HG02588 (cell line): ENCODE measurements around the gene ZNF106.

Experiments used
- ATAC-seq: cut with Tn5 transposase; IDR thresholded peaks from one replicate; pipeline ENCODE4 v1.9.1; 2021; ENCODE audit warnings: mild to moderate bottlenecking, moderate library complexity; ENCODE audit not compliant: unreplicated experiment

The ZNF106 gene

DNA sequence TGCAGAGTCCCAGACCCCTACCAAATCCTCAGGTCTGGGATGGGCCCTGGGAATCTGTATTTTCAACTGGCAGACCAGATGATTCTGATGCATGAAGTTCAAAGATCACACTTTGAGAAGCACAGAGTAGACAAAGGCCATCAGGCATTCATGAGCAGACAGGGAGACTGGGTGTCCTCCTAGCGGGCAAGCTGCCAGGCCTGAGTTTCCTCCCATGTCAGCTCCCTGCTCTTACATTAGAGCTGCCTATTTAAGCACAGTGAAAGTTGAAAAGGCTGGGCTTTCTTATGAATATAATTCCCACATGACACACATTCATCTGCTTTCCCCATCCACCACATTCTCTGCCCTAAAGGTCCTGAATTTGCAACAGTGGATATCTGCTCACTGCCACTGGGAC, 117.7 kb downstream of the ZNF106 start:
- ATAC-seq: no peak

DNA sequence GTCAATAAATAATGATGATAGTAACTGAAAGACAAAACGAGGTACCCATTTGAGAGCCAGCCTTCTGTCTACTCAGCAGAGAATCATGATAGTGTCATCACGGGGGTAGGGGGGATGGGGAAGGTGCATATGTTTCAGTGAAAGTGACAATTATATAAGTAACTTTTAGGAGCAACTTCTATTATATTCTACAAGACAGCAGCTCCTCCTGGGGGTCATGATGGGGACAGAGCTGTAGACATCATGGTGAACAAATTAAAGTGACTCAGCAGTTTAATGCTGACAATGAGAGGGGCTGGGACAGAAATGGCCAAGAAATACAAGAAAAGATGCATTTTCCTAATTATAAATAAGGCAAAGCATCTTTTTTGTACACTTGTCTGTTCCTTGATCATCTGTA, 119.8 kb downstream of the ZNF106 start:
- ATAC-seq: no peak

DNA sequence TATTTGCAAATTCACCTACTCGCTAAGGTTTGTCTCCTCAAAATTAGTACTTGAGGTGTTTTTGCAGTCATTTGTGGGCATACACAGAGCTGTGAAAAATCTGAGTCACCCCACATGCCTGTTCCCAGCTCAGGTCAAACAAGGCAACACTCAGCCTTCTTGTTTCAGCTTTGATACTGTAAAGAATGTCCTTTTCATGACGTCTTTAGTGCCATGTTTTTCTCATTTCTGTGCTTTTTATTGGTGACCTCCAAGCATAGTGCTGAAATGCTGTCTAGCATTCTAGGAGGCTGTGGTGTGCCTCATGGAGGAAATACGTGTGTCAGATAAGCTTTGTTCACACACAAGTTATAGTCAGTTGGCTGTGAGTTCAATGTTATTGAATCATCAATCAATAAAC, 122.8 kb downstream of the ZNF106 start:
- ATAC-seq: no peak

DNA sequence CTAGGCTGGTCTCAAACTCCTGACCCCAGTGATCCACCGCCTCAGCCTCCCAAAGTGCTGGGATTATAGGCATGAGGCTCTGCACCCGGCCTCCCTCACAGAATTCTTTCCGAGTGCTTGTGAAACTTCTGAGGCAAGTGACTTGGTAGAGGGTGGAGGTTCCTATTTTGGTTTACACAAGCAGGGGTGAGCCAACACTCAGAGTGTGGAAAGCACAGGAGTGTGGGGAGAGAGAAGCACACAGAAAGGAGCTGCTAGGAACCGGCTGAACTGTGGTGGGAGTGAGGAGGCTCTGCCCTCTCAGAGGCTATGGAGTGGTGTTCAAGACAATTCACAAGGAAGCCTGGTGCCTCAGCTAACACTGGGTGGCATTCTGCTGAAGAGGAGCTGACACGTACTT, 123.9 kb downstream of the ZNF106 start:
- no peak for ATAC-seq

DNA sequence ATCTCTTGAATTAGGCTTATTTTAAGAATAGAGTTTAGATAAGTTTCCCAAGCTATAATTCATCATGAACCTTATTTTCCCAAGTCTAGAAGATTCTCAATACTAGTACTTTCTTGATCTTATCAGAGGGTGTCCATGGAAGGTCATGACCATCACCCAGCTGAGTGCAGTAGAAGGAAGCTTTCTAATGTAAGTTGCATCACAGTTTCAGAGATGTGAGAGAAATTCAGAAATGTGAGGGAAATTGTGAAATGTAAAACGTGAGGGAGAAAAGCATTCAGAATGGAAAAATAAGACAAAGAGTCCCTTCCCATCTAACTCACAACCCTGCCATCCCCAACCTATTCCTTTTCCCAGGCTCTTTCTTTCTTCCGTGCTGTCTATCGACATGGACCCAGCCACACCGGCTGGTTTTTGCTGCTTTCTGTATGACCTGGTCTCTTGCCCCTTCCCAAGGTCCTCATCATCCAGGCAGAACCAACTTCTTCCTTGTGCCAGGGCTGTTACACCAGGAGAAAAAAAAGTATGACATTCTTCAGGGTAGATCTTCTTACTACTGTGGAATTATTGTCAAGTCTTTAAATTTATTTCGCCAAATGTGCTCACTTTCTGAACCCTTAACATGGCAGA, 124.9 kb downstream of the ZNF106 start:
- no peak for ATAC-seq

DNA sequence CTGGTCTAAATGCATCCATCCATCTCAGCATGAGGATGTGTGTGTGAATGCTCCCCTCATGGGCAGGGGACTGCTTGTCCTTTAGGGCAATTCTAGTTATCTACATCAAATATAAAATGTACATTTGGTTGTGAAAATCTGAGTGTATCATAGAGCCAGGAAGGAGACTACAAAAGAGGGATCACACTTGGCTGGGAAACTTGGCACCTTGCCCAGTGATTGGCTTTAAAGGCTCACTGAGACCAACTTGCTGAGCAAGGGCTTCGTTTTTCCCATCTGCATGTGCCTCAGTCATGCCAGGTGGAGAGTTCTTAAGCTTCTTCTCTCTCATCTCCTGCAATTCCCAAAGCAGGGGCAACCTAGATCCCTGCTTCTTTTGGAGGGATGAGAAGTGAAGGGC, 126.4 kb downstream of the ZNF106 start:
- ATAC-seq: no peak

DNA sequence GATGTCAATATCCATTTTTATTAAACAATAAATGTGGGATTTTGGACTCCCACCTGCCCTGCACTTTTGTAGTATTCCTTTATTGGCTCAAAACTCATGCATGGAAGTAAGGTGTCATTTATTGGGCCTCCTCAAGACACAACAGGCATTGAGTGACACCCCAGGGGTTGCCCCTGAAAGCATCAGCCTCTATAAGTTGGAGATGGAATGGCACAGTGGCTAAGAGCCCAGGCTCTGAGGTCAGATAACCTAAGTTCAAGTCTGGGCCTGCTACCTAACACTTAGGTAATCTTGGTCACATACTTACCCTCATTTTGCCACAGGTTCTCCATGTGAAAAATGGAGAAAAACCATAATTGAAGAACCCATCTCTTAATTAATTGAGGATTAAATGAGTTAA, 127.0 kb downstream of the ZNF106 start:
- no peak for ATAC-seq

DNA sequence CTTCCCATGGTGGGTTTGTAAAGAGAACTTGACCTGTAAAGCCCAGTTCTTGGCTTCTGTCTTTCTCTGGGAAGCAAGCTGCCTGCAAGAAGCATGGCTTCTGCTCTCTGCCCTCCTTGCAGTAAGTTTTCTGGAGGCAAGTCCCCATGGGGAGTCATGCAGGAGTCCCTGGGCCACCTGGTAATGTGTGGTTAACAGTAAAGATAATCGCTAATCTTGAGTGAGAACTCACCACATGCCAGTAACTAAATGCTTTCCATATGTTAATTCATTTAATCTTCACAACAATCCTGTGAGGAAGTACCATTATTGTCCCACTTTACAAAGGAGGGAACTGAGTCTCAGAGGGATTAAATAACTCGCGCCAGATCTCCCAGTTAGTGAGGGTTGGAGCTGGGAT, 127.5 kb downstream of the ZNF106 start:
- no peak for ATAC-seq
